H9 (cell line): ENCODE measurements around the gene HOXA4. TPM values are rescaled to one million over a fixed set of nuclear protein-coding genes. Genes with fewer than 3 reads are reported as not detected.

ENCODE experiments used
- DNase-seq: peaks from one replicate; pipeline ENCODE4 v3.0.0-alpha.2; 2017
- H2AFZ ChIP-seq: one replicate; pipeline ENCODE4 v1.6.1; 2013; ENCODE audit warnings: mild to moderate bottlenecking, low read length, control low read depth, moderate library complexity
- H2AK5ac ChIP-seq: 2 replicates; pipeline ENCODE4 v1.6.1; 2013; ENCODE audit warnings: low read length, control low read depth, mixed read lengths; ENCODE audit not compliant: insufficient read length
- H2BK120ac ChIP-seq: one replicate; pipeline ENCODE4 v1.6.1; 2013; ENCODE audit warnings: low read depth, mild to moderate bottlenecking, low read length, control low read depth, inconsistent platforms; ENCODE audit not compliant: poor library complexity, severe bottlenecking
- H2BK12ac ChIP-seq: 2 replicates; pipeline ENCODE4 v1.6.1; 2013; ENCODE audit warnings: low read length, control low read depth, mixed read lengths, low read depth; ENCODE audit not compliant: insufficient read length
- H2BK15ac ChIP-seq: 2 replicates; pipeline ENCODE4 v1.6.1; 2013; ENCODE audit warnings: low read depth, low read length, control low read depth
- H2BK20ac ChIP-seq: one replicate; pipeline ENCODE4 v1.6.1; 2013; ENCODE audit warnings: low read depth, mild to moderate bottlenecking, low read length, control low read depth, inconsistent platforms; ENCODE audit not compliant: poor library complexity, severe bottlenecking
- H2BK5ac ChIP-seq: 2 replicates; pipeline ENCODE4 v1.6.1; 2013; ENCODE audit warnings: low read length, control low read depth, mixed read lengths; ENCODE audit not compliant: insufficient read length
- H3K14ac ChIP-seq: 2 replicates; pipeline ENCODE4 v1.6.1; 2013; ENCODE audit warnings: low read length, control low read depth; ENCODE audit not compliant: insufficient read depth
- H3K18ac ChIP-seq: 2 replicates; pipeline ENCODE4 v1.6.1; 2013; ENCODE audit warnings: low read depth, mild to moderate bottlenecking, mixed read lengths, low read length, control low read depth; ENCODE audit not compliant: insufficient read length
- H3K23ac ChIP-seq: 2 replicates; pipeline ENCODE4 v1.6.1; 2013; ENCODE audit warnings: low read length, control low read depth, mixed read lengths, low read depth; ENCODE audit not compliant: insufficient read length
- H3K23me2 ChIP-seq: 2 replicates; pipeline ENCODE4 v1.6.1; 2013; ENCODE audit warnings: low read depth, mild to moderate bottlenecking, mixed read lengths, low read length, control low read depth; ENCODE audit not compliant: insufficient read length, poor library complexity, severe bottlenecking
- H3K27ac ChIP-seq: 2 replicates; pipeline ENCODE4 v1.5.1; 2013; ENCODE audit warnings: low read length, control low read depth, mixed read lengths, low read depth; ENCODE audit not compliant: insufficient read length
- H3K27me3 ChIP-seq: 2 replicates; pipeline ENCODE4 v1.6.1; 2013; ENCODE audit warnings: low read length, control low read depth, inconsistent platforms; ENCODE audit not compliant: insufficient read depth
- H3K4ac ChIP-seq: 2 replicates; pipeline ENCODE4 v1.6.1; 2013; ENCODE audit warnings: low read depth, mild to moderate bottlenecking, control low read depth, inconsistent platforms, low read length, moderate library complexity
- H3K4me1 ChIP-seq: 2 replicates; pipeline ENCODE4 v1.6.1; 2013; ENCODE audit warnings: low read length, control low read depth, inconsistent platforms; ENCODE audit not compliant: insufficient read depth
- H3K4me2 ChIP-seq: 2 replicates; pipeline ENCODE4 v1.6.1; 2013; ENCODE audit warnings: low read length, control low read depth, mixed read lengths; ENCODE audit not compliant: insufficient read length, insufficient read depth
- H3K56ac ChIP-seq: 2 replicates; pipeline ENCODE4 v1.6.1; 2013; ENCODE audit warnings: low read depth, mild to moderate bottlenecking, mixed read lengths, low read length, control low read depth; ENCODE audit not compliant: insufficient read length
- H3K79me1 ChIP-seq: 2 replicates; pipeline ENCODE4 v1.6.1; 2013; ENCODE audit warnings: low read depth, mild to moderate bottlenecking, moderate library complexity, low read length, control low read depth, inconsistent platforms; ENCODE audit not compliant: insufficient read depth, poor library complexity, severe bottlenecking
- H3K79me2 ChIP-seq: 2 replicates; pipeline ENCODE4 v1.6.1; 2013; ENCODE audit warnings: low read length, control low read depth, inconsistent platforms; ENCODE audit not compliant: insufficient read depth
- H3K9ac ChIP-seq: 2 replicates; pipeline ENCODE4 v1.6.1; 2013; ENCODE audit warnings: low read length, control low read depth, mixed read lengths; ENCODE audit not compliant: insufficient read length; ENCODE audit errors: extremely low read depth
- H3K9me3 ChIP-seq: one replicate; pipeline ENCODE4 v1.6.1; 2013; ENCODE audit warnings: low read depth, low read length, inconsistent platforms; ENCODE audit not compliant: control insufficient read depth
- H3T11ph ChIP-seq: one replicate; pipeline ENCODE4 v1.6.1; 2013; ENCODE audit warnings: mild to moderate bottlenecking, low read length, control low read depth, inconsistent platforms
- H4K20me1 ChIP-seq: one replicate; pipeline ENCODE4 v1.6.1; 2013; ENCODE audit not compliant: control insufficient read depth, insufficient read length, insufficient read depth
- H4K5ac ChIP-seq: 2 replicates; pipeline ENCODE4 v1.6.1; 2013; ENCODE audit warnings: low read depth, mild to moderate bottlenecking, mixed read lengths, low read length, control low read depth; ENCODE audit not compliant: insufficient read length
- H4K8ac ChIP-seq: replicated peaks from 2 replicates; pipeline ENCODE4 v1.6.1; 2013; ENCODE audit warnings: low read length, control low read depth, mixed read lengths, low read depth; ENCODE audit not compliant: insufficient read length
- H4K91ac ChIP-seq: 2 replicates; pipeline ENCODE4 v1.6.1; 2013; ENCODE audit warnings: low read depth, mild to moderate bottlenecking, moderate library complexity, mixed read lengths, low read length, control low read depth; ENCODE audit not compliant: insufficient read length
- H3K27ac Mint-ChIP-seq, 3 experiments: 2 replicates in 2 of 3; 3 replicates in 1 of 3; pipeline ENCODE4 v1.8.0; 2020 to 2021; ENCODE audit warnings: mixed read lengths in 3 of 3, mild to moderate bottlenecking in 1 of 3, moderate library complexity in 1 of 3
- H3K27me3 Mint-ChIP-seq: 2 replicates; pipeline ENCODE4 v1.8.0; 2021; ENCODE audit warnings: low read depth, mild to moderate bottlenecking, moderate library complexity, mixed read lengths
- H3K36me3 Mint-ChIP-seq, 3 experiments: 2 replicates in 2 of 3; 3 replicates in 1 of 3; pipeline ENCODE4 v1.8.0; 2020 to 2021; ENCODE audit warnings: low read depth in 3 of 3, mixed read lengths in 3 of 3; ENCODE audit not compliant: insufficient read depth in 1 of 3
- H3K4me1 Mint-ChIP-seq, 2 experiments: 2 replicates each; pipeline ENCODE4 v1.8.0; 2020; ENCODE audit warnings: mixed read lengths in 2 of 2
- H3K4me3 Mint-ChIP-seq, 2 experiments: 2 replicates in 1 of 2; 3 replicates in 1 of 2; pipeline ENCODE4 v1.8.0; 2020 to 2021; ENCODE audit warnings: mild to moderate bottlenecking in 2 of 2, mixed read lengths in 2 of 2, moderate library complexity in 1 of 2
- H3K9me3 Mint-ChIP-seq, 2 experiments: 2 replicates in 1 of 2; 3 replicates in 1 of 2; pipeline ENCODE4 v1.8.0; 2020; ENCODE audit warnings: mild to moderate bottlenecking in 2 of 2, mixed read lengths in 2 of 2, moderate library complexity in 1 of 2
- CTCF ChIP-seq: fragments of 200-600 bp; sonication (generic); conservative IDR thresholded peaks from 3 replicates; pipeline ENCODE4 v1.8.0; 2021; ENCODE audit warnings: antibody characterized with exemption, mild to moderate bottlenecking
- WGBS: extraction: QIAGEN DNeasy Blood & Tissue Kit; methylation state at CpG from one replicate; pipeline ENCODE4 v1.1.7; 2013; ENCODE audit warnings: missing lambda C conversion rate, low lambda C conversion rate, mixed read lengths; ENCODE audit not compliant: insufficient read length; ENCODE audit errors: extremely low coverage; 5-methylcytosine and 5-hydroxymethylcytosine counted together
- total RNA-seq: library from RNA; stranded (reverse); gene quantifications from 2 replicates; pipeline ENCODE4 v1.2.1, GENCODE V29; 2021

HOXA4 gene
- total RNA-seq, 1 experiment from 2014 or later: not detected

GRCh38 chr7:27150568-27151340 is 20.2 kb upstream of the HOXA4 start:
- no peak overlapping the region for H3T11ph ChIP-seq
- Mint-ChIP-seq H3K9me3 (peaks cover 24 to 27% of the 10 kb centered on the region in 2 experiments), H3K27me3 (peaks cover 100% of the 10 kb centered on the region), H3K4me1 (peaks cover 10 to 26% of the 10 kb centered on the region in 2 experiments), H3K27ac (no peak overlapping the region), H3K4me3 (peak overlapping the region; percentile 25 to 66; a peak in 4 of 5 replicates), H3K36me3 (peaks cover 0 to 4% (median 0%) of the 10 kb centered on the region in 3 experiments; a peak in 3 of 7 replicates)
- H4K8ac ChIP-seq: no peak overlapping the region
- H2BK120ac ChIP-seq: no peak overlapping the region
- H4K20me1 ChIP-seq: no peaks in the 10 kb centered on the region
- H2BK5ac ChIP-seq: no peak overlapping the region
- H3K79me1 ChIP-seq: no peaks in the 10 kb centered on the region
- no peak overlapping the region for H3K18ac ChIP-seq
- peaks cover 97% of the 10 kb centered on the region for H3K27me3 ChIP-seq
- H4K5ac ChIP-seq: no peak overlapping the region
- no peak overlapping the region for H2BK12ac ChIP-seq
- no peak overlapping the region for H3K9ac ChIP-seq
- no peak overlapping the region for H2AFZ ChIP-seq
- no peak overlapping the region for H2BK15ac ChIP-seq
- no peaks in the 10 kb centered on the region for H3K9me3 ChIP-seq
- no peaks in the 10 kb centered on the region for H3K79me2 ChIP-seq
- WGBS: no CpG with 5 or more reads among the region's 58 CpGs
- no peak overlapping the region for H4K91ac ChIP-seq
- H3K4me1 ChIP-seq: no peaks in the 10 kb centered on the region
- peak; percentile 82 for DNase-seq
- peak overlapping the region; percentile 4 for H3K4me2 ChIP-seq
- TF ChIP-seq CTCF: peak; percentile 86
- H2AK5ac ChIP-seq: no peak overlapping the region
- no peak overlapping the region for H3K27ac ChIP-seq
- peaks cover 5% of the 10 kb centered on the region for H3K23me2 ChIP-seq
- no peak overlapping the region for H3K4ac ChIP-seq
- no peak overlapping the region for H2BK20ac ChIP-seq
- no peak overlapping the region for H3K23ac ChIP-seq
- no peak overlapping the region for H3K14ac ChIP-seq
- H3K56ac ChIP-seq: no peak overlapping the region
